ENCODE data around the gene SPSB4.

SPSB4 gene

GRCh38 chr3:141122455-141123030 is 71.4 kb downstream of the SPSB4 start:
- no peak for DNase-seq

- no peak for DNase-seq
These were observed 72.7 kb downstream of the SPSB4 start for GRCh38 chr3:141123677-141124410.

- no peak for DNase-seq
These were observed 73.6 kb downstream of the SPSB4 start for GRCh38 chr3:141124715-141125114.

GRCh38 chr3:141125351-141125750 is 74.2 kb downstream of the SPSB4 start:
- no peak for DNase-seq

- no peak for DNase-seq
These were observed 75.7 kb downstream of the SPSB4 start for GRCh38 chr3:141126661-141127343.

GRCh38 chr3:141127344-141128125 is 76.4 kb downstream of the SPSB4 start:
- no peak for DNase-seq

DNA sequence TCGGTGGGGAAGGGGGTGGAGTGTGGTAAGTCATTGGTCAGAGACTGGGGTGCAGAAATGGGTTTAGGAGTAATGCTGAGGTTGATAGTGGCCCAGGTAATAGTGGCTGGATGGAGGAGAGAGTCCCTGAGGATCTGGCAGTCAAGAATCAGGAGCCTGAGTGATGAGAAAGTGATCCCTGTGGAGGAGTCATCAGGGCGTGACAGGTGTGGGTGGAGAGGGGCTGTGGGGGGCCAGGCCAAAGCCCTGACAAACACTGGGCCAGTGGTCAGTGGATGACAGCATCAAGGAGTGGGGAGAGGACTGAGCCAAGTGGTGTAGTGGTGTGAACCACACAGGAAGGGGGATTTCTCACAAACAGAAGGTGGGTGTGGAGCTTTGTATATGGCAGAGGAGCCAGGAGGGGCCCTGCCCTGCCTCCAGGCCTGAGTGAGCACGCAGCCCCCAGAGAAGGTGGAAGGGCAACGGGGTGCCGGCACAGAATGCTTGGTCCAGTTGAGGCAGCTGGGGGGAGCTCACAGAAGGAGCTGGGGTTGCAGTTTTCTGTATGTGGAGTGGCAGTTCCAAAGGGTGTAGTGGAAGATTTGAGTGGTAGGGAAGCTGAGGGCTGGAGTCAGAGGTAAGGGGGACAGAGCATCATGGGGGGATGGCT is 77.1 kb downstream of the SPSB4 start:
- no peak for DNase-seq

GRCh38 chr3:141129049-141129448 is 77.9 kb downstream of the SPSB4 start:
- no peak for DNase-seq

DNA sequence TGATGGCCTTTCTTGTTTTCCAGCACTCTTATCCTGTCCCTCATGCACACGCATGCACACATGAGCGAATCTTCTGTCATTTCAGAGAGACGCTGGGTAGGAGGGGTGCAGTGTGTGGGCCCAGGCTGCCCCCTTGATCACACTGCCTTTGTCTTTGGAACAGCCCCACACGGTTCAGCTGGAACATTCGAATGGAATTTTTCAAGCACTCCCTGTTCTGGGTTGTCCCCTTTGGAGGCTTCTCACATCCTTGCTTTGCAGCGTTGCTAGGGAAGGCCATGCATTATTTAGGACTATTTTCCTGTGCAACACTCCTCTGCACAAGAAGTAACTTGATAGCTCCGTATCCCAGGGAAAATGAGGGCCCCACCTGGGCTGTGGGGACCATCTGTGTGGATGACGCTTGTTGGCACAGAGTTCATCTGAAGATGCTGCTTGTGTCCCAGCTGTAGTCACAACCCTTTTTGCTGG is 78.4 kb downstream of the SPSB4 start:
- no peak for DNase-seq

DNA sequence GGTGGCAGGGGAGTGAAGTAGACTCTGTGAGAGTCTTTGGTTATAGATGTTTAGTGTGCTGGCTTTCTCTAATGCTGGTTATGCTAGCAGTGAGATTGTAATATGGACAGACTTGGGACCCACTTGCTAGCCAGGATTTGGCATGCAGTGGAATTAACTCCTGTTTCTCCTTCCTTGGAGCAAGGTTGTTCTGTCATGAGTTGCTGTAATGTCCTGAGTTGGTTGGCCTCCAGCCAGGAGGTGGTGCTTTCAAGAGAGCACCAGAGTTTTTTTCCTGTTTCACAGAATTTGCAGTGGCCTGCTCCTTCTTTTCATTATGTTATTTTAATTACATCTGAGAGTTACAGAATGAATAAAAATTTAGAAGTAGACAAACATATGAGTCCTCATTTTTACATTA is 92.4 kb downstream of the SPSB4 start:
- no peak for DNase-seq

- no peak for DNase-seq
These were observed 95.9 kb downstream of the SPSB4 start for GRCh38 chr3:141146979-141147470.

GRCh38 chr3:141147657-141148056 is 96.5 kb downstream of the SPSB4 start:
- no peak for DNase-seq

DNA sequence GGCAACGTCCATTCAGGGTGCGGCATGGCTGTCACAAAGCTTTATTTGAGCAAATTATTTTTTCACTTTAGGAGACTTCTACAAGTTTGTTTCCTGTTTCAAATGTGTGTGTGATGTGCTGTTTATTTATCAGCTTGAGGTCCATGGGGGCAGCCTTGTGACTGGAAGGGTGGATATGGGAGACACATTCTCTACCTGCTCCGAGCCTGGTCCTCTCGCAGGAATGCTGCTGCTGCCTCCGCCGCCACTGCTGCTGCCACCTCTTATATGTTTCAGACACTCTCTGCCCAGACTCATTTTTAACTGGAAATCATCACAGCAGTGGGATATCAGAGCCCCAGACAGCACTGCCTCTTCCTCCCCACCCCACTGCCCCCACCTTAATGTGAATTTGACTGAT is 97.0 kb downstream of the SPSB4 start:
- no peak for DNase-seq

- no peak for DNase-seq
These were observed 97.6 kb downstream of the SPSB4 start for GRCh38 chr3:141148770-141149169.

- no peak for DNase-seq
These were observed 99.1 kb downstream of the SPSB4 start for GRCh38 chr3:141150081-141150830.

- no peak for DNase-seq
These were observed 99.8 kb downstream of the SPSB4 start for GRCh38 chr3:141150931-141151330.

GRCh38 chr3:141151439-141151838 is 100.3 kb downstream of the SPSB4 start:
- DNase-seq: no peak

GRCh38 chr3:141152130-141152529 is 101.0 kb downstream of the SPSB4 start:
- no peak for DNase-seq

GRCh38 chr3:141152801-141153678 is 101.9 kb downstream of the SPSB4 start:
- no peak for DNase-seq

- no peak for DNase-seq
These were observed 102.5 kb downstream of the SPSB4 start for GRCh38 chr3:141153679-141153966.

DNA sequence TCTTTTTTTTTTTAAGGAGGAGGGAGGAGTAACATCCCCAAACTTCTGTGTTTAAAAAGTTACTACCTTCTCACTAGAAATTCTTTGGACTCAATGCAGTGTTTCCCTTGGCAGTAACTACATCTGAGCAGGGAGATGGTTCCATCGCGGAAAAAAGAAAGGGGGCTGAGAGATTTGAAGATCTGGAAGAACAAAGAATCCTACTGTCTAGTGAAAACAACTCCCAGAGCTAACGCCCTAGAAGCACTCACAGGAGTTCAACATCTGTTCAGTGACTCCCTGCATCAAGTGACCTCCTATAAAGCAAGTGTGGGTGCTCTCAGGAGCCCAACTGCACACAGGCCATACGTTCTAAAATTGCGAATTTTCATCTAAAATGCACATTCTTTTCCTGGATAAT is 113.7 kb downstream of the SPSB4 start:
- DNase-seq: no peak

Measured in stimulated activated CD4-positive, alpha-beta T cell treated with anti-CD3 and anti-CD28 coated beads, Interleukin-2, amount 100 ng/mL, for 48 hours (primary cell).